Occipital lobe (tissue), 3 donors: ENCODE measurements around the gene RAB15. TPM values are rescaled to one million over a fixed set of nuclear protein-coding genes. Genes with fewer than 3 reads are reported as not detected.

Source experiments
- DNase-seq: peaks from one replicate; lab custom pipeline; 2025; lab: John Stamatoyannopoulos, UW
- small RNA-seq: library from RNA; depleted of rRNA; stranded (forward); fragments of <200 nt; gene quantifications from one replicate; pipeline ENCODE3, GENCODE V24; 2014
- total RNA-seq: library from RNA; depleted of rRNA; stranded (reverse); fragments of >200 nt; gene quantifications from one replicate; pipeline ENCODE4 v1.2.3, GENCODE V29; 2014

RAB15 gene
- total RNA-seq, 1 donor from 2014 or later, result 28.9 TPM

DNA sequence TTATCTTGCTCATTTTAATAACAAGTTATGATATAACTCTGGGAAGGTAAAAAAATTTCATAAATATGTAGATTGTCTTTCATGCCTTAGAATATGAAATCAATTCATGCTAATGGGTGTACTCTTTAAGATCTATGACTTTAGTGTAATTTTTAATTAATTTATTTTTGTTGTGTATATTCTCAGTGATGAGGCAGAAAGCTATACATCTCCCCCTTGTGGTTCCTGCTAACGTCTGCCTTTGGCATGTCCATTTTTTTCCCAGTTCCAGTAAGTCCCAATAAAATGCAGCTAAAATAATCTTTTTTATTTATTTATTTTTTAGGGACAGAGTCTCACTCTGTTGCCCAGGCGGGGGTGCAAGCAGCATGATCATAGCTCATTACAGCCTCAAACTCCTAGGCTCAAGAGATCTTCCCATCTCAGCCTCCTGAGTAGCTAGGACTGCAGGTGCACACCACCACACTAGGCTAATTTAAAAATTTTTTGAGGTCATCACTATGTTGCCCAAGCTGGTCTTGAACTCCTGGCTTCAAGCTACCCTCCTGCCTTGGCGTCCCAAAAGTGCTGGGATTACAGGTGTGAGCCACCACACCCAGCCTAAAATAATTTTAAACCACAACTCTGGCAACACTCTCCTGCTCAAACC, 61.2 kb downstream of the RAB15 start:
- DNase-seq, result no peak

GRCh38 chr14:64906022-64906421, 66.1 kb downstream of the RAB15 start:
- DNase-seq, result no peak

- DNase-seq, result no peak
These were observed 72.2 kb downstream of the RAB15 start for GRCh38 chr14:64899958-64900357.

Small RNA genes lying within 50 kb of the gene (small RNA-seq; reads per million reads assigned to genes)
- gene RPPH1-2P, result not detected

Other genes starting within 250 kb of the RAB15 start
- 18.2 TPM for gene SPTB, start 92.4 kb downstream of the RAB15 start, total RNA-seq
- 32.0 TPM for gene CHURC1, start 57.9 kb downstream of the RAB15 start, total RNA-seq
- not detected for gene GPX2, start 29.6 kb downstream of the RAB15 start, total RNA-seq
- gene FNTB, start 14.6 kb upstream of the RAB15 start, total RNA-seq, result 6.2 TPM
- 55.4 TPM for gene MAX, start 130.2 kb upstream of the RAB15 start, total RNA-seq